ENCODE data around the gene ISG20L2.
A peak's percentile ranks its signal among the peaks of the same experiment; 100 is the strongest.

Gene ISG20L2

GRCh38 chr1:156752843-156753482, 24.4 kb upstream of the ISG20L2 start:
- DNase-seq: no peak

GRCh38 chr1:156751757-156752481, 23.4 kb upstream of the ISG20L2 start:
- peak; percentile 98 for DNase-seq

GRCh38 chr1:156751451-156751756, 22.8 kb upstream of the ISG20L2 start, which contains the start of gene HDGF:
TSS of gene HDGF (minus strand) at chr1:156751675. CDS start at chr1:156751429, 246 bp downstream.
- DNase-seq: no peak

- peak; percentile 51 for DNase-seq
Observed at GRCh38 chr1:156750711-156751450, 22.3 kb upstream of the ISG20L2 start.

GRCh38 chr1:156750191-156750672, 21.7 kb upstream of the ISG20L2 start:
- peak; percentile 53 for DNase-seq

- no peak for DNase-seq
Observed at GRCh38 chr1:156749419-156750118, 21.0 kb upstream of the ISG20L2 start.

GRCh38 chr1:156748670-156749418, 20.3 kb upstream of the ISG20L2 start:
- no peak for DNase-seq

GRCh38 chr1:156747742-156748669, 19.4 kb upstream of the ISG20L2 start:
- no peak for DNase-seq

- peak; percentile 53 for DNase-seq
Observed at GRCh38 chr1:156746728-156747631, 18.4 kb upstream of the ISG20L2 start.

- DNase-seq: no peak
Observed at GRCh38 chr1:156746406-156746727, 17.8 kb upstream of the ISG20L2 start.

- no peak for DNase-seq
Observed at GRCh38 chr1:156745881-156746280, 17.3 kb upstream of the ISG20L2 start.

GRCh38 chr1:156744786-156745419, 16.3 kb upstream of the ISG20L2 start:
- DNase-seq: no peak

- no peak for DNase-seq
Observed at GRCh38 chr1:156744344-156744743, 15.8 kb upstream of the ISG20L2 start.

- no peak for DNase-seq
Observed at GRCh38 chr1:156743367-156744302, 15.1 kb upstream of the ISG20L2 start.

- no peak for DNase-seq
Observed at GRCh38 chr1:156742801-156743200, 14.2 kb upstream of the ISG20L2 start.

- no peak for DNase-seq
Observed at GRCh38 chr1:156742017-156742416, 13.5 kb upstream of the ISG20L2 start.

GRCh38 chr1:156741481-156741983, 13.0 kb upstream of the ISG20L2 start:
- no peak for DNase-seq

- DNase-seq: peak; percentile 95
Observed at GRCh38 chr1:156740741-156741480, 12.3 kb upstream of the ISG20L2 start, which contains the start of gene MRPL24. TSS of gene MRPL24 (minus strand) at chr1:156741088. CDS start at chr1:156738704, 2,384 bp downstream.
